ENCODE measurements around the gene ZNF536. TPM values are rescaled to one million over a fixed set of nuclear protein-coding genes. Genes with fewer than 3 reads are reported as not detected.
"Not testable (repeated sequence)": the region's sequence is repeated elsewhere in the genome, so short reads cannot be mapped to it uniquely, and the experiment has no call there.

ZNF536 gene
- total RNA-seq, 1 experiment from 2014 or later = not detected

GRCh38 chr19:30430206-30430734 is 58.1 kb downstream of the ZNF536 start:
- in situ Hi-C loops (cut with HindIII; ENCODE audit: low sequenced_read_pairs) = no loop called here
- DNase-seq (ENCODE audit: low spot score) = no peak

GRCh38 chr19:30431591-30431990 is 59.4 kb downstream of the ZNF536 start:
- DNase-seq (ENCODE audit: low spot score) = no peak
- in situ Hi-C loops (cut with HindIII; ENCODE audit: low sequenced_read_pairs) = no loop called here

DNA sequence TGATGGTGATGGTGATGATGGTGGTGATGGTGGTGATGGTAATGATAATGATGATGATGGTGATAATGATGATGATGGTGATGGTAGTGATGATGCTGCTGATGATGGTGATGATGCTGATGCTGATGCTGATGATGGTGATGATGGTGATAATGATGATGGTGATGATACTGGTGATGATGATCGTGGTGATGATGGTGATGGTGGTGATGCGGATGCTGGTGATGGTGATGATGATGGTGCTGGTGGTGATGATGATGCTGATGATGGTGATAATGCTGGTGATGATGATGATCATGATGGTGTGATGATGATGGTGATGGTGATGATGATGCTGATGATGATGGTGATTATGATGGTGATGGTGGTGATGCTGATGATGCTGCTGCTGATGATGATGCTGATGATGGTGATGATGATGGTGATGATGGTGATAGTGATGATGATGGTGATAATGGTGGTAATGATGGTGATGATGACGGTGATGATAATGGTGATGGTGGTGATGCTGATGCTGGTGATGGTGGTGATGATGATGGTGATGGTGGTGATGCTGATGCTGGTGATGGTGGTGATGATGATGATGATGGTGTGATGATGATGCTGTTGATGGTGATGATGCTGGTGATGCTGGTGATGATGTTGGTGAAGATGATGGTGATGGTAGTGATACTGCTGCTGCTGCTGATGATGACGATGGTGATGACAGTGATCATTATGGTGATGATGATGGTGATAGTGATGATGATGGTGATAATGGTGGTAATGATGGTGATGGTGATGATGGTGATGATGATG is 62.8 kb downstream of the ZNF536 start:
- DNase-seq (ENCODE audit: low spot score) = no peak
- in situ Hi-C loops (cut with HindIII; ENCODE audit: low sequenced_read_pairs) = no loop called here

DNA sequence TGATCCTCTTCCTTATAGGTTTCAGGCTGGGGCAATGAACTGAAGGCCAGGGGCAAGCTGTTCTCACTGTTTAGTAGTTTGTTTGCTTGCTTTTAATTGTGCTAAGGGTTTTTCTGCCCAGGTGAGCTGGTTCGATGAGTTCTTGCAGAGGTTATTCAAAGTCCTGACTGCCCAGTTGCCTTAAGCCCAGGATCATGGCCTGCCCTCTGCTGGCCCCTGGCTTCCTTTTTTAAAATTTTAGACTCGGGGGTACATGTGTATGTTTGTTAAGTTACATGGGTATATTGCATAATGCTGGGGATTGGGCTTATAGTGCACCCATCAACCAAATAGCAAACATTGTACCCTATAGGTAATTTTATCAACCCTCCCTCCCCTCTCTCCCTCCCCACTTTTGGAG is 65.7 kb downstream of the ZNF536 start:
- no peak for DNase-seq (ENCODE audit: low spot score)
- in situ Hi-C loops (cut with HindIII; ENCODE audit: low sequenced_read_pairs) = no loop called here

DNA sequence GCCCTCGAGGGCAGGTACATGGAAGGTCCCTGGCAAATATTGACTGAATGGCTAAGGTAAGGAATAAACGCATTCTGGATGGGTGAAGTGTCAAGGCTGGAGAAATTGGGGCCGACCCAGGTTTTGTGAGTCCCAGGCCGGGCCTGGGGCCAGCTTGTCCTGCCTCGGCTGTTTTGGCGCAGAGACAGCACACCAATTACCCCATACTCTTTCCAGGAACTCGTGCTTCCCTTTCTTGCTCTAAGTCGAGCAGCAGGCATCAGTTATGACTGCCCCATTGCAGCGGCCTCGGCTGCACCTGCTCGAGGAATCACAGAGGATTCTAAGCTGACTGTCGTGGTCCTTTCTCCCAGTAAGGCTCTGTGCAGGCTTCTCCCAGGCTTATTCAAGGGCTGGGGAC is 67.1 kb downstream of the ZNF536 start:
- in situ Hi-C loops (cut with HindIII; ENCODE audit: low sequenced_read_pairs) = no loop called here
- DNase-seq (ENCODE audit: low spot score) = no peak

- in situ Hi-C loops (cut with HindIII; ENCODE audit: low sequenced_read_pairs) = no loop called here
- DNase-seq (ENCODE audit: low spot score) = peak; percentile 63
Observed at GRCh38 chr19:30441011-30441410, 68.8 kb downstream of the ZNF536 start.

GRCh38 chr19:30442674-30443073 is 70.5 kb downstream of the ZNF536 start:
- in situ Hi-C loops (cut with HindIII; ENCODE audit: low sequenced_read_pairs) = no loop called here
- DNase-seq (ENCODE audit: low spot score) = no peak

DNA sequence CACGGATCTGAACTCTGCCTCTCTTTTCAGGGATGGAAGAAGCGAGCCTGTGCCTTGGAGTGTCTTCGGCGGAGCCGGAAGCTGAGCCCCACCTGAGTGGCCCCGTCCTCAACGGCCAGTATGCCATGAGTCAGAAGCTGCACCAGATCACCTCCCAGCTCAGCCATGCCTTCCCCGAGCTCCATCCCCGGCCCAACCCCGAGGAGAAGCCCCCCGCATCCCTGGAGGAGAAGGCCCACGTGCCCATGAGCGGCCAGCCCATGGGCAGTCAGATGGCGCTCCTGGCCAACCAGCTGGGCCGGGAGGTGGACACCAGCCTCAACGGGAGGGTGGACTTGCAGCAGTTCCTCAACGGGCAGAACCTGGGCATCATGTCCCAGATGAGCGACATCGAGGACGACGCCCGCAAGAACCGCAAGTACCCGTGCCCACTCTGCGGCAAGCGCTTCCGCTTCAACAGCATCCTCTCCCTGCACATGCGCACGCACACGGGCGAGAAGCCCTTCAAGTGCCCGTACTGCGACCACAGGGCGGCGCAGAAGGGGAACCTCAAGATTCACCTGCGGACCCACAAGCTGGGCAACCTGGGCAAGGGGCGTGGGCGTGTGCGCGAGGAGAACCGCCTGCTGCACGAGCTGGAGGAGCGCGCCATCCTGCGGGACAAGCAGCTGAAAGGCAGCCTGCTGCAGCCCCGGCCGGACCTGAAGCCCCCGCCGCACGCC is 71.5 kb downstream of the ZNF536 start:
- no peak for DNase-seq (ENCODE audit: low spot score)
- in situ Hi-C loops (cut with HindIII; ENCODE audit: low sequenced_read_pairs) = no loop called here

DNA sequence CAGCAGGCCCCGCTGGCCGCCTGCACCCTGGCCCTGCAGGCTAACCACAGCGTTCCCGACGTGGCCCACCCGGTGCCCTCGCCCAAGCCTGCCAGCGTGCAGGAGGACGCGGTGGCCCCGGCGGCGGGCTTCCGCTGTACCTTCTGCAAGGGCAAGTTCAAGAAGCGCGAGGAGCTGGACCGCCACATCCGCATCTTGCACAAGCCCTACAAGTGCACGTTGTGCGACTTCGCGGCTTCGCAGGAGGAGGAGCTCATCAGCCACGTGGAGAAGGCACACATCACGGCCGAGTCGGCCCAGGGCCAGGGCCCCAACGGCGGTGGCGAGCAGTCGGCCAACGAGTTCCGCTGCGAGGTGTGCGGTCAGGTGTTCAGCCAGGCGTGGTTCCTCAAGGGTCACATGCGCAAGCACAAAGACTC is 72.1 kb downstream of the ZNF536 start:
- in situ Hi-C loops (cut with HindIII; ENCODE audit: low sequenced_read_pairs) = no loop called here
- DNase-seq (ENCODE audit: low spot score) = no peak

DNA sequence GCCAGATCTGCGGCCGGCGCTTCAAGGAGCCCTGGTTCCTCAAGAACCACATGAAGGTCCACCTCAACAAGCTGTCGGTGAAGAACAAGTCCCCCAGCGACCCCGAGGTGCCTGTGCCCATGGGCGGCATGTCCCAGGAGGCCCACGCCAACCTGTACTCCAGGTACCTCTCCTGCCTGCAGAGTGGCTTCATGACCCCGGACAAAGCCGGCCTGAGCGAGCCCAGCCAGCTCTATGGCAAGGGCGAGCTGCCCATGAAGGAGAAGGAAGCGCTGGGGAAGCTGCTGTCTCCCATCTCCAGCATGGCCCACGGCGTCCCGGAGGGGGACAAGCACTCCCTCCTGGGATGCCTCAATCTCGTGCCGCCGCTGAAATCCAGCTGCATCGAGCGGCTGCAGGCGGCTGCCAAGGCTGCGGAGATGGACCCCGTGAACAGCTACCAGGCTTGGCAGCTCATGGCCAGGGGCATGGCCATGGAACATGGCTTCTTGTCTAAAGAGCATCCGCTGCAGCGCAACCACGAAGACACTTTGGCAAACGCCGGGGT is 72.6 kb downstream of the ZNF536 start:
- in situ Hi-C loops (cut with HindIII; ENCODE audit: low sequenced_read_pairs) = no loop called here
- no peak for DNase-seq (ENCODE audit: low spot score)

DNA sequence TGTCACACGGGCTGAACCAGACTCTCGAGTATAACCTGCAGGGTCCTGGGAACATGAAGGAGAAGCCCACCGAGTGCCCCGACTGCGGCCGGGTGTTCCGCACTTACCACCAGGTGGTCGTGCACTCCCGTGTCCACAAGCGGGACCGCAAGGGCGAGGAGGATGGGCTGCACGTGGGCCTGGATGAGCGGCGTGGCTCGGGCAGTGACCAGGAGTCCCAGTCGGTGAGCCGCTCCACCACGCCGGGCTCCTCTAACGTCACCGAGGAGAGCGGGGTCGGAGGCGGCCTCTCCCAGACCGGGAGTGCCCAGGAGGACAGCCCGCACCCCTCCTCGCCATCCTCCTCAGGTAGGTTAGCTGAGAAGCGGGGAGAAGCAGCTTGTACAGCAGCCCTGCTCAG is 73.2 kb downstream of the ZNF536 start:
- DNase-seq (ENCODE audit: low spot score) = no peak
- in situ Hi-C loops (cut with HindIII; ENCODE audit: low sequenced_read_pairs) = no loop called here

GRCh38 chr19:30446120-30446519 is 73.9 kb downstream of the ZNF536 start:
- DNase-seq (ENCODE audit: low spot score); in situ Hi-C loops (cut with HindIII; ENCODE audit: low sequenced_read_pairs): not testable (repeated sequence)

DNA sequence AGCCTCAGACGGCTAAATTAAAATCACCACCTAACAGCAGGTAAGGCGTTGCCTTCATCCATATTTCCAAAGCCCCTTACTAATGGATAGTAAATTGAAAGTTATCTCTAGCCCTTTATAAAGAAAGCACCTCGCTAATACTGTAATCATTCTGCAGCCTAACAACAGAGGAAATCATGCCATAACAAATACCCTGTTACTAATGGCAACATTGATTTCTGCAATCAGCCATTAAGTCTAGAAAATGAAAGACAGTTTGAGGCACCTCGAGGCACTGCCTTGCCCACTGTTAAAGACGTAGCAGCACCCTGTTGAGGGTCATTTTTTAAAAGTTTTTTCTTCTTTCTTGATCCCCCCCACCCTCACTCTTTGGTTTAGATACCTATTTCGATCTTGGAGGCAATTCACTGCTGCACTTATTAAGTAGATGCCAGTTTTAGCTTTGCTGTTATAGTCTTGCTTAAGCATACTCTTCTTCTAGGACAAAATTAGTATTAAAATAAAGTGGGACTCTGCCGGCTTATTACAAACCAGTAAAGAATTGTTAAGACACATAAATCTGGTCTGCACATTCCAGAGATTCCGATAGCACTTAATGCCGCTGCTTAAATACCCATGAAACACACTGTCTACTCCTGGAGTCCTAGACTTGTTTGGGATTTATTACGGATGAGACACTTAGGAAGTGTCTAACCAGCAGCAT is 74.8 kb downstream of the ZNF536 start:
- in situ Hi-C loops (cut with HindIII; ENCODE audit: low sequenced_read_pairs) = no loop called here
- no peak for DNase-seq (ENCODE audit: low spot score)

DNA sequence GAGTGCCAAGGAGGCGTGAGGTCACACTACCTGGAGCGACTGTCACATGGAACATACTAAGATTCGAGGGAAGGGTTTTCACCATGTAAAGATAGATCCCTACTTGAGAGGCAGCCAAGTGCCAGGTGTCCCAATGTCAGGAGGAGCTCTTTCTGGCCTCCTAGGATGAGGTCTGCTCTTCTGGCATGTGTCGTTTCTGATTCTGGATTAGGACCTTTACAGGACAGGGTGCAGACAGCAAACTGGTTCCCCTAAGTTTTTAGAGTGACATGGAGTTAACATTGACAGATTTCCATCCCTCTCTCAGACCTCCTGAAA is 75.3 kb downstream of the ZNF536 start:
- in situ Hi-C loops (cut with HindIII; ENCODE audit: low sequenced_read_pairs) = no loop called here
- peak; percentile 53 for DNase-seq (ENCODE audit: low spot score)

DNA sequence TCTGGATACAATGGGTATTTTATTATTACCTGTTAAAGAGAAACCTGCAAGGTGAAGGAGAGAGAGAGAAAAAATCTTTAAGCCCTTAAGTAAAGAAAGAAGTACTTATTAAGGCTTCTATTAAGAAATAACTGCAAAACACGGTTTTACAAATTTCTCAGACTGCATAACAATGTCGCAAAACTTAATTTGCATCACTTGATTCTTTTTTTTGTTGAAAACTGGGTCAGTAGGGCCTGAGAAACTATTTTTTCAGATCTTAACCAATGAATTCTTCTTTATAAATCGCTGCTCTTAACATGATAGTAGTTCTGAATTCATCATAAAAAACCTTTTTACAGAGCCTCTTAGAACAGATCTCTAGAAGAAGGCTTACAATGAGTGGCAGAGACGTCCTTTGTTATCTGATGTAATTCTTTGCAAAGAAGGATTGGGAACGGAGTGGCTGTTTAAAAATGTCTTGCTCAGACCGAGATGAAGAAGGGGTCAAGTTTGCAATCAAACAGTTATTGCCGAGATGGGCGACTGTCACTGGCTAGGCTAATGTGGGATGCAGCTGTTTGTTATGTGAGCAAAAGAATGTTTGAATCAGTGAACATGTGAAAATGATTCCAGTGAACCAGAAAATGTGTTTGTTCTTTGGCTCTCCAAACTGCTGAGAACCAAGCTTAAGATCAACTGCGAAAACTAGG is 76.3 kb downstream of the ZNF536 start:
- in situ Hi-C loops (cut with HindIII; ENCODE audit: low sequenced_read_pairs) = no loop called here
- no peak for DNase-seq (ENCODE audit: low spot score)

GRCh38 chr19:30449078-30449590 is 77.0 kb downstream of the ZNF536 start:
- in situ Hi-C loops (cut with HindIII; ENCODE audit: low sequenced_read_pairs) = no loop called here
- DNase-seq (ENCODE audit: low spot score) = no peak

DNA sequence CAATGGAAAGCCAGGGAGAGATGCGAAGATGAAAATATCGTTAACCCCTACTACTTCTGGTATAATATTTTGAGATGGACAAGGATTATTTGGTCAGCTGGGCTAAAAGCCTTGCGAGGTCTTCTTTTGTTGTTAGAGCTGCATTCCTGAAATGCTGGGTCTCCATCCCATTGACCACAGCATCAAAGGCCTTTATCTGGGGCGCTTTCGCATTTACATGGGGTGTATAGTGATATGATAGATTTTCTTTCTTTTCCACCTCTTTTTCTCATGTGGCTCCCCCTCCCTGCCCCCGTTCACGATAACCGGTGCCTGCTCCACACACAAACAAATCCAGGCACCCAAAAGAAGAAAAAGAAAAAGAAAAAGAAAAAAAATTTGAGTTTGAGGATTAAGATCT is 77.5 kb downstream of the ZNF536 start:
- DNase-seq (ENCODE audit: low spot score) = no peak
- in situ Hi-C loops (cut with HindIII; ENCODE audit: low sequenced_read_pairs) = no loop called here

DNA sequence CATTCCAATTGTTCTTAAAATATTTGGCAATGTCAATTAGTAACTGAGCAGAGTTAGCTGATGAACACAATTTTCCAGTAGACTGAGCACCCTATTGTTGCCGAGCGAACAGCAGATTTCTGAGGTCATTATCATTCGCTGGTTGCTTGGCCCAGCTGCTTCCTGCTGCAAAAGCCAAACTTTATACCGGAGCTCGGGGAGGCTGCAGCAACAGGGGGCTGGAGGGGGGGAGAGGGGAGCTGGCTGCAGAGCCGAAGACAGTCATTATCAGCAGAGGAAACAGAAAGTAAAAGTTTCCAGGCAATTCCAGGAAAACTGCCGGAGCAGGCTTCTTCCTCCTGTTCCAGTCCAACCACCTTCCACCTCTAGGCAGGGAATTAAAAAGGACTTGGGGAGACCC is 77.9 kb downstream of the ZNF536 start:
- peak; percentile 57 for DNase-seq (ENCODE audit: low spot score)
- in situ Hi-C loops (cut with HindIII; ENCODE audit: low sequenced_read_pairs) = no loop called here

DNA sequence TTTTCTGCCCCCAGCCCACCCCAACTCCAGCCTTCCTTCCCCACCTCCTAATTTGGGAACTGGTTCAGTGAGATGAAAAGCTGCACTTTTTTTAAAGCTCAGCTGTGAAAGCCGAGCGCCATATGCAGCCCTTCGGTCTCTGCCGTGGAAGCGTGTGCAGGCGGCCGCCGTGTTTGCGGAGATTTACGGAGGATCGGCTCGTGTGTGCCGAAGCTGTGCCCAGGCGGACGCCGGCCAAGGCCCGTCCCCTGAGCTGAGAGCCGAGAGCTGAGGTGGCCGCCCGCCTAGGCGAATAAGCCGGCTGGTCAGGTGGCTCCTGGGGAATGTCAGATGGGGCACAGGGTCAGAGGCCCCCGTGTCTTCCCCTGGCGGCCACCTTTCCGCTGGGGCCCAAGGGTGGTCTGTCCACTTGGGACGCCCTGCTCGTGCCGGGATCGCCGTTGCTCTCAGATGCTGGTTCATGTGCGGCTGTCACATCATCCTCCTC is 78.7 kb downstream of the ZNF536 start:
- in situ Hi-C loops (cut with HindIII; ENCODE audit: low sequenced_read_pairs) = no loop called here
- DNase-seq (ENCODE audit: low spot score) = peak; percentile 61
